HTERT RPE-1 (cell line): Measurements from ENCODE around the gene NEURL1.

ENCODE experiments used
- in situ Hi-C: fragments of 300-500 bp; cut with MboI; formaldehyde crosslinking; loops from 4 replicates; pipeline ENCODE4 v1.14.3; 2020; ENCODE audit warnings: low sequenced_read_pairs

NEURL1 gene

DNA sequence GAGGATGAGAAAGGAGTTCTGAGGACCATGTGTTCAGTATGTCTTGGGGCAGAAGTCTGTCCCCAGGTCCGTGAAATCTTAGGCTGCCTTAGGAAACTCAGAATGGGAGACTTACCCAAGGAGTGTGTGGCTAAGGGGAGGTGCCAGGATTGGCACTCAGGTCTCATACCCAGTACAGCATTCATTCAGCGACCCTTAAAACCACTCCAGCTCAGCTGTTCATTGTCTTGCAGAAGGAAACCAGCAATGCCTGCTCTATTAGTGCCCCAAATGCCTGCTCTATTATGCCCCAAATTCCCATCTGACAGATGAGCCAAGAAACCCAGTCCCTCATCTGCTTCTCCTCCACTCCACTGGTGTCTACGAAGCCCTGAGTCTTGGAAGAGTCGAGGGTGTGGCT is 147.8 kb downstream of the NEURL1 start:
- in situ Hi-C loops, result no loop called here
